ENCODE results near the gene GLIS1. TPM values are rescaled to one million over a fixed set of nuclear protein-coding genes. Genes with fewer than 3 reads are reported as not detected.

The GLIS1 gene
- total RNA-seq, 1 experiment from 2014 or later, result not detected

GRCh38 chr1:53481456-53481855 is 257.5 kb downstream of the GLIS1 start:
- no peaks in the 10 kb centered on the region for H3K79me2 ChIP-seq (ENCODE audit: low read depth)
- TF ChIP-seq, protein P1, sequence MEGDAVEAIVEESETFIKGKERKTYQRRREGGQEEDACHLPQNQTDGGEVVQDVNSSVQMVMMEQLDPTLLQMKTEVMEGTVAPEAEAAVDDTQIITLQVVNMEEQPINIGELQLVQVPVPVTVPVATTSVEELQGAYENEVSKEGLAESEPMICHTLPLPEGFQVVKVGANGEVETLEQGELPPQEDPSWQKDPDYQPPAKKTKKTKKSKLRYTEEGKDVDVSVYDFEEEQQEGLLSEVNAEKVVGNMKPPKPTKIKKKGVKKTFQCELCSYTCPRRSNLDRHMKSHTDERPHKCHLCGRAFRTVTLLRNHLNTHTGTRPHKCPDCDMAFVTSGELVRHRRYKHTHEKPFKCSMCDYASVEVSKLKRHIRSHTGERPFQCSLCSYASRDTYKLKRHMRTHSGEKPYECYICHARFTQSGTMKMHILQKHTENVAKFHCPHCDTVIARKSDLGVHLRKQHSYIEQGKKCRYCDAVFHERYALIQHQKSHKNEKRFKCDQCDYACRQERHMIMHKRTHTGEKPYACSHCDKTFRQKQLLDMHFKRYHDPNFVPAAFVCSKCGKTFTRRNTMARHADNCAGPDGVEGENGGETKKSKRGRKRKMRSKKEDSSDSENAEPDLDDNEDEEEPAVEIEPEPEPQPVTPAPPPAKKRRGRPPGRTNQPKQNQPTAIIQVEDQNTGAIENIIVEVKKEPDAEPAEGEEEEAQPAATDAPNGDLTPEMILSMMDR (conservative IDR thresholded peaks at IDR 0.05), result no peak
- TF ChIP-seq EZH2 (IDR thresholded peaks at IDR 0.05; ENCODE audit: low read depth), result no peak
- no peak overlapping the region for H3K4me3 ChIP-seq
- H3K4me1 ChIP-seq (replicated peaks; ENCODE audit: insufficient read depth), result no peaks in the 10 kb centered on the region
- no peaks in the 10 kb centered on the region for H3F3A ChIP-seq (ENCODE audit: insufficient read depth, low read depth)
- intact Hi-C loops (cut with micrococcal nuclease; ENCODE audit: unreplicated experiment), result no loop called here
- no peak overlapping the region for H3K4me2 ChIP-seq
- peaks cover 85% of the 10 kb centered on the region for H3K27me3 ChIP-seq (ENCODE audit: insufficient read depth, low read depth)
- BruUV-seq (replicated peaks), result no TSS peak
- no peak overlapping the region for H3K27ac ChIP-seq
- H3K9me2 ChIP-seq (ENCODE audit: insufficient read depth), result no peaks in the 10 kb centered on the region
- H3K36me3 ChIP-seq (ENCODE audit: low read depth), result no peaks in the 10 kb centered on the region
- H2AFZ ChIP-seq, result no peak overlapping the region
- DNase-seq, result peak in 1 of 2 experiments; percentile 16
- CTCF ChIA-PET, result no interaction called here
- POLR2A ChIA-PET (ENCODE audit: unreplicated experiment), result no interaction called here
- H4K20me1 ChIP-seq (ENCODE audit: insufficient read depth), result no peaks in the 10 kb centered on the region
- H3K9me3 ChIP-seq (ENCODE audit: insufficient read depth, low read depth), result no peaks in the 10 kb centered on the region

DNA sequence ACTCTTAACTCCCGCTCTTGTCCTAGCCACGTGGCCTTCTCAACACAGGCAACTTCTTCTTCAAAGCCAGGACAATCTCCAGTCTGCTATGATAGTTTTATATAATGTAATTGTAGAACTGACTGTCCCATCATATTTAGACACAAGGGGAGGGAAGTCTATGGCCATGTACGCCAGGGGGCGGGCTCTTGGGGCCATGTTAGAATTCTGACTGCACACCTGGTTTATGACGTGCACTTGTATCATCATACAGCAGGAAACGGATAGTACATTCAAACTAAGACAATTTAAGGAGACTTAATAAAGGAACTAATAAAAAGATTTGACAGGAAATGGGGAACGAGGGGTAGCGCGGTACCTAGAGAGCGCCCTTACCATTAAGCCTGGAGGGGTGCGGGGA is 258.3 kb downstream of the GLIS1 start:
- intact Hi-C loops (cut with micrococcal nuclease; ENCODE audit: unreplicated experiment), result no loop called here

GRCh38 chr1:53478502-53478818 is 260.5 kb downstream of the GLIS1 start:
- Histone ChIP-seq H3K27me3 (ENCODE audit: insufficient read depth, low read depth) (peaks cover 85% of the 10 kb centered on the region), H3K4me2 (no peak overlapping the region), H3K9me3 (ENCODE audit: insufficient read depth, low read depth) (no peaks in the 10 kb centered on the region), H3F3A (ENCODE audit: insufficient read depth, low read depth) (no peaks in the 10 kb centered on the region), H3K27ac (no peak overlapping the region), H3K9me2 (ENCODE audit: insufficient read depth) (no peaks in the 10 kb centered on the region), H3K36me3 (ENCODE audit: low read depth) (no peaks in the 10 kb centered on the region), H2AFZ (no peak overlapping the region), H3K4me1 (replicated peaks; ENCODE audit: insufficient read depth) (no peaks in the 10 kb centered on the region), H3K4me3 (no peak overlapping the region), H4K20me1 (ENCODE audit: insufficient read depth) (no peaks in the 10 kb centered on the region; the same call in 1 of the 2 replicates), H3K79me2 (ENCODE audit: low read depth) (no peaks in the 10 kb centered on the region)
- no TSS peak for BruUV-seq (replicated peaks)
- DNase-seq, result no peak
- TF ChIP-seq, protein P1 (conservative IDR thresholded peaks at IDR 0.05), result no peak
- TF ChIP-seq EZH2 (IDR thresholded peaks at IDR 0.05; ENCODE audit: low read depth), result no peak
- CTCF ChIA-PET, result no interaction called here
- POLR2A ChIA-PET (ENCODE audit: unreplicated experiment), result no interaction called here
- intact Hi-C loops (cut with micrococcal nuclease; ENCODE audit: unreplicated experiment), result loop anchor here (10.0 kb wide), 1 partner anchor 204 kb away; no protein-coding TSS in a partner anchor

More for the DNA sequence above, 258.3 kb downstream of the GLIS1 start:
- Histone ChIP-seq H3K9me3 (ENCODE audit: insufficient read depth, low read depth) (no peaks in the 10 kb centered on the region), H3K79me2 (ENCODE audit: low read depth) (no peaks in the 10 kb centered on the region), H3K27me3 (ENCODE audit: insufficient read depth, low read depth) (peaks cover 89% of the 10 kb centered on the region), H4K20me1 (ENCODE audit: insufficient read depth) (no peaks in the 10 kb centered on the region; the same call in 1 of the 2 replicates), H3K27ac (no peak overlapping the region), H3K4me1 (replicated peaks; ENCODE audit: insufficient read depth) (no peaks in the 10 kb centered on the region), H3K4me3 (no peak overlapping the region), H3K9me2 (ENCODE audit: insufficient read depth) (no peaks in the 10 kb centered on the region), H2AFZ (no peak overlapping the region), H3K36me3 (ENCODE audit: low read depth) (no peaks in the 10 kb centered on the region), H3F3A (ENCODE audit: insufficient read depth, low read depth) (no peaks in the 10 kb centered on the region), H3K4me2 (no peak overlapping the region)
- POLR2A ChIA-PET (ENCODE audit: unreplicated experiment), result no interaction called here
- DNase-seq, result no peak
- no TSS peak for BruUV-seq (replicated peaks)
- CTCF ChIA-PET, result no interaction called here
- TF ChIP-seq, protein P1 (conservative IDR thresholded peaks at IDR 0.05), result 0 out of 2 replicates have a peak, but pooled peaks have one; percentile 16
- no peak for TF ChIP-seq EZH2 (IDR thresholded peaks at IDR 0.05; ENCODE audit: low read depth)

All from PC-9 (cell line).